T-helper 2 cell treated with Interferon-gamma antibody and Interleukin-4, amounts not matched to agents 5 μg/mL and 100 μg/mL, for 36 hours (primary cell): Measurements from ENCODE around the gene ANO6.

ENCODE experiments used
- DNase-seq: peaks from one replicate; pipeline ENCODE4 v3.0.0; 2021; ENCODE audit warnings: low spot score
- H3K27ac Mint-ChIP-seq: one replicate; pipeline ENCODE4 v1.8.0; 2021; ENCODE audit warnings: mild to moderate bottlenecking, mixed read lengths
- H3K27me3 Mint-ChIP-seq: one replicate; pipeline ENCODE4 v1.8.0; 2021; ENCODE audit warnings: low read depth, mixed read lengths
- H3K36me3 Mint-ChIP-seq: one replicate; pipeline ENCODE4 v1.8.0; 2021; ENCODE audit warnings: low read depth, mixed read lengths
- H3K4me1 Mint-ChIP-seq: one replicate; pipeline ENCODE4 v1.8.0; 2021; ENCODE audit warnings: low read depth, mixed read lengths
- H3K4me3 Mint-ChIP-seq: one replicate; pipeline ENCODE4 v1.8.0; 2022; ENCODE audit warnings: mild to moderate bottlenecking, moderate library complexity, mixed read lengths
- H3K9me3 Mint-ChIP-seq: one replicate; pipeline ENCODE4 v1.8.0; 2021; ENCODE audit warnings: mixed read lengths

The ANO6 gene

DNA sequence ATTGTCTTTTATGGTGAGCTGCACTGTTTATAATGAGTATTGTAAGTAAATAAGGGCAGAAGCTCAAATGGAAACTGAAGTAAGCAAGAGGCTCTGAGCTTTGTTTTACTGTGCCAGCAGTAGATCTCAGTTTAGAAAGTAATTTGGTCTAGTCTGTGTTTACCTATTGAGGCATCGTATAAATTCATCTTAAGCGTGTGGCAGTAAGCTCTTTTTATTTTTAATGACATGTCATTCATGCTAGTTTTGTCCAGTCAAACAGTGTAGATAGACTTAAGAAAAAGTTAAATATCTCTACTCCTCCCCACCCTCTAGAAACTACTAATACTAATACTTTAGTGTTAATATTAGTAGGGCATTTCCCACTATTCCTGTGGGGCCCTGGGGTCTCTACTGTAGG lies 2.0 kb downstream of the ANO6 start:
- Mint-ChIP-seq H3K9me3 (no peaks in the 10 kb centered on the region), H3K4me1 (peaks cover 32% of the 10 kb centered on the region), H3K27me3 (no peaks in the 10 kb centered on the region), H3K36me3 (peaks cover 2% of the 10 kb centered on the region), H3K4me3 (peak overlapping the region; percentile 93), H3K27ac (no peak overlapping the region)
- DNase-seq = no peak

GRCh38 chr12:45219621-45220020 lies 3.7 kb downstream of the ANO6 start:
- Mint-ChIP-seq H3K9me3 (no peaks in the 10 kb centered on the region), H3K4me1 (peaks cover 30% of the 10 kb centered on the region), H3K27me3 (no peaks in the 10 kb centered on the region), H3K27ac (no peak overlapping the region), H3K4me3 (no peak overlapping the region), H3K36me3 (peaks cover 2% of the 10 kb centered on the region)
- DNase-seq = no peak

DNA sequence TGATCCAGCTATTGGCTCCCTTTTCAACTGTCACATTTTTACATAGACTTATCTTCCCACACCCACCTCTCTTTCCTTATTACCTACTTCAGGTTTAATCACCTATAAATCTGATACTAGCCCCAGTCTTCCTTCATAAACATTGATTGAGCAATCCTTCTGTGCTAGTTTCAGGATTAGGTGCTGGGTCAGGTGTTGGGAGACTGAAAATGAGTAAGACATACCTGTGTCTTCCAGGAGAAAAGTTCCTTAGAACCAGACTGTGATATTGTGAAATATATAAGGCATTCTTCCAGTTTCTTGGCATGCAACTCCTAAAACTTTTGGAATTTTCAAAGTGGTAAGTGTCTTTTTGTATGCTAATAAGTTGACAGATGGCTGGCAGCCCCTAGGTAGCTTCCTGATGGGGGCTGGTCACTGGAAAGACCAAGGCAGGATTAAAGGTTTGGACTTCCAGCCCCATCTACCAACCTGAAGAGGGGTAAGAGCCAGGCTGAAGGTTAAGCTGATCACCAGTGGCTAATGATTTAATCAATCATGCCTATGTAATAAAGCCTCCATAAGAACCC lies 4.6 kb downstream of the ANO6 start:
- Mint-ChIP-seq H3K4me1 (peaks cover 26% of the 10 kb centered on the region), H3K27ac (no peak overlapping the region)
- no peak for DNase-seq

DNA sequence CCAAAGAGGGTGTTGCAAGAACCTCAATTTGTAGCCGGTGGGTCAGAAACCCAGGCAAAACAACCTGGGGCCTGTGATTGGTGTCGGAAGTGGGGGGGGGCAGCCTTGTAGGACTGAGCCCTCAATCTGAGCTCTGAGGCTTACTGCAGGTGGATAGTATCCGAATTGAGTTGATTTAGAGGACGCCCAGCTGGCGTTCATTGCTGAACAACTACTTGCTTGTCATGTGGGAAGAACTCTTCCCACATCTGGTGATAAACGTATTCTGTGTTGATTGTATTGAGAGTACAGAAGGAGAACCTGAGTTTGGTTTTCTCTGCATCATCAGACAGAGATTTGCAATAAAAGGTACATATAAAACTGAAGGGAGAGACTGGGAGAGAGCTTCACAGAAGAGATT lies 5.1 kb downstream of the ANO6 start:
- Mint-ChIP-seq H3K4me3 (no peak overlapping the region), H3K9me3 (no peaks in the 10 kb centered on the region), H3K36me3 (peaks cover 2% of the 10 kb centered on the region), H3K4me1 (peaks cover 26% of the 10 kb centered on the region), H3K27ac (no peak overlapping the region), H3K27me3 (no peaks in the 10 kb centered on the region)
- no peak for DNase-seq

More for the DNA sequence above, 4.6 kb downstream of the ANO6 start:
- Mint-ChIP-seq H3K4me3 (no peak overlapping the region), H3K9me3 (no peaks in the 10 kb centered on the region), H3K27me3 (no peaks in the 10 kb centered on the region), H3K36me3 (peaks cover 2% of the 10 kb centered on the region)

DNA sequence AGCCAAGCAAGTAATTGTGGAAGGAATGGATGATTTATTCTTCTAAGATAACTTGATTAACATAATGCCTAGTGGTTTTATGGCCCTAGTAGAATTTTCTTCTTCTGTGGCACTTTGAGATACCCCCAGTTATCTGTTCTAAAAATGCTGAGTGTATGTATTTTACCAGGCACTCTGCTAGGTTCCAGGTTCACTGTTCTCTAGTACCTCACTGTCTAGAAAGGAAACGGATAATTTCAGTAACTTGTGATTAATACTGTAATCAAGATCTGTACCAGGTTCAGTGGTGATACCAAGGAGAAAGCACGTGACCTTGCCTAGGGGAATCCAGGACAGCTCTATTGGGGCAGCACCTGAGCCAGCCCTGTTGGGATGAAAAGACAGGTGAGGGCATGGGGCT lies 8.0 kb downstream of the ANO6 start:
- H3K9me3 Mint-ChIP-seq = no peaks in the 10 kb centered on the region
- no peaks in the 10 kb centered on the region for H3K27me3 Mint-ChIP-seq
- H3K27ac Mint-ChIP-seq = no peak overlapping the region
- H3K36me3 Mint-ChIP-seq = peaks cover 8% of the 10 kb centered on the region
- DNase-seq = no peak
- no peak overlapping the region for H3K4me3 Mint-ChIP-seq
- peaks cover 15% of the 10 kb centered on the region for H3K4me1 Mint-ChIP-seq

DNA sequence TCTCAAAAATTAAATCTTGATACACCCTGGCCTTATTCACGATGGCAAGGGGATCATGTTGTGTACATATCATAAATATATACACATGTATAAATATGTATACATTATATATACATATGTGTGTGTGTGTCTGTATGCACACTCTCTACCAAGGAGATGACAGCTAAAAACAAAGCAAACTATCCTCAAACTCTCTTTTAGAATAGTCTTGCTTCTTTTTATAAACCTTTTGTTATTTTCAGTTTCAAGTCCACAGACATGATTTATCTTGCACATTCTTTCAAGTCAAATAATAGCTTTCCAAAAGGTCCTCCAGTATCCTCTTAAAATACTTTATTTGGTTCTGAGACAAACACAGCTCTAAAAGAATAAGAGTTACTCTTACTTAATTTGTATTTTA lies 8.4 kb downstream of the ANO6 start:
- no peak for DNase-seq
- Mint-ChIP-seq H3K9me3 (no peaks in the 10 kb centered on the region), H3K27ac (no peak overlapping the region), H3K27me3 (no peaks in the 10 kb centered on the region), H3K4me1 (peaks cover 15% of the 10 kb centered on the region), H3K4me3 (no peak overlapping the region), H3K36me3 (peaks cover 8% of the 10 kb centered on the region)

- H3K4me1 Mint-ChIP-seq = peaks cover 12% of the 10 kb centered on the region
- no peak overlapping the region for H3K4me3 Mint-ChIP-seq
- no peak overlapping the region for H3K27ac Mint-ChIP-seq
- H3K36me3 Mint-ChIP-seq = peaks cover 11% of the 10 kb centered on the region
- no peaks in the 10 kb centered on the region for H3K9me3 Mint-ChIP-seq
- no peaks in the 10 kb centered on the region for H3K27me3 Mint-ChIP-seq
- no peak for DNase-seq
Measured at GRCh38 chr12:45226021-45226420, 10.1 kb downstream of the ANO6 start.

- peaks cover 9% of the 10 kb centered on the region for H3K36me3 Mint-ChIP-seq
- H3K4me3 Mint-ChIP-seq = no peak overlapping the region
- H3K27me3 Mint-ChIP-seq = no peaks in the 10 kb centered on the region
Measured at GRCh38 chr12:45227316-45228067, 11.6 kb downstream of the ANO6 start.

DNA sequence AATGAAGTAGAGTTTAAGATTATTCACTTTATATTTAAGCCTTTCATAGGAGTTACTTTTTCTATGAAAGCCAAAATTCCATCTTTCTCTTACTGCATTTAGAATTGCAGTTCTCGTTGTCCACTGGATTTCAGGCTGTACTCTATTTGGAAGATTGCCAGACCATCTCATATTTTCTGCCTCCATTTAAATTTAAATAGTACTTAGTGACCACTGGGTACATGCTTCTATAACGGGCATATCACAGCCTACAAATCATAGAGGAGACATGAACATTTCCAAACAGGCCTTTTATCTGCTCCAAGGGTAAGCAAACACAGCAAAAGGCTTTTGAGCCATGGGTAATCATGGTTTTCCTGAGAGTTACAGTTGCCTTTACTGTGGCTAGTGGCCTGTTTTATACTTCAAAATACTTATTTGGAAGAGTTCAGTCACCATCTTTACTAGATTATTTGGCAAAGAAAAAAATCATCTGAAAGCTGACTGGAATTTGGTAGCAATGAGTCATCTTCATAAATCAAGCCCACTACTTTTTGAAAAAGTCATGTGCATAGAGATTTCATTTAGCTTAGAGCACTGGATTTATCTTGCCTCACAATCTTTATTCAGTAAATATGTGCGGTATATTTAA lies 15.7 kb downstream of the ANO6 start:
- no peak overlapping the region for H3K27ac Mint-ChIP-seq
- no peaks in the 10 kb centered on the region for H3K27me3 Mint-ChIP-seq
- H3K36me3 Mint-ChIP-seq = peaks cover 9% of the 10 kb centered on the region
- H3K9me3 Mint-ChIP-seq = no peaks in the 10 kb centered on the region
- no peak overlapping the region for H3K4me3 Mint-ChIP-seq
- peaks cover 32% of the 10 kb centered on the region for H3K4me1 Mint-ChIP-seq
- no peak for DNase-seq

More at GRCh38 chr12:45227316-45228067, 11.6 kb downstream of the ANO6 start:
- H3K9me3 Mint-ChIP-seq = no peaks in the 10 kb centered on the region
- no peak overlapping the region for H3K27ac Mint-ChIP-seq
- DNase-seq = no peak
- H3K4me1 Mint-ChIP-seq = peaks cover 19% of the 10 kb centered on the region

- no peak overlapping the region for H3K4me3 Mint-ChIP-seq
- H3K36me3 Mint-ChIP-seq = peaks cover 13% of the 10 kb centered on the region
- H3K9me3 Mint-ChIP-seq = no peaks in the 10 kb centered on the region
- no peak for DNase-seq
- peaks cover 32% of the 10 kb centered on the region for H3K4me1 Mint-ChIP-seq
- H3K27ac Mint-ChIP-seq = no peak overlapping the region
- H3K27me3 Mint-ChIP-seq = no peaks in the 10 kb centered on the region
Measured at GRCh38 chr12:45232146-45232755, 16.4 kb downstream of the ANO6 start.

GRCh38 chr12:45232756-45233372 lies 17.0 kb downstream of the ANO6 start:
- H3K9me3 Mint-ChIP-seq = no peaks in the 10 kb centered on the region
- peaks cover 13% of the 10 kb centered on the region for H3K36me3 Mint-ChIP-seq
- H3K4me3 Mint-ChIP-seq = no peak overlapping the region
- DNase-seq = peak; percentile 43
- peaks cover 32% of the 10 kb centered on the region for H3K4me1 Mint-ChIP-seq
- no peak overlapping the region for H3K27ac Mint-ChIP-seq
- H3K27me3 Mint-ChIP-seq = no peaks in the 10 kb centered on the region

DNA sequence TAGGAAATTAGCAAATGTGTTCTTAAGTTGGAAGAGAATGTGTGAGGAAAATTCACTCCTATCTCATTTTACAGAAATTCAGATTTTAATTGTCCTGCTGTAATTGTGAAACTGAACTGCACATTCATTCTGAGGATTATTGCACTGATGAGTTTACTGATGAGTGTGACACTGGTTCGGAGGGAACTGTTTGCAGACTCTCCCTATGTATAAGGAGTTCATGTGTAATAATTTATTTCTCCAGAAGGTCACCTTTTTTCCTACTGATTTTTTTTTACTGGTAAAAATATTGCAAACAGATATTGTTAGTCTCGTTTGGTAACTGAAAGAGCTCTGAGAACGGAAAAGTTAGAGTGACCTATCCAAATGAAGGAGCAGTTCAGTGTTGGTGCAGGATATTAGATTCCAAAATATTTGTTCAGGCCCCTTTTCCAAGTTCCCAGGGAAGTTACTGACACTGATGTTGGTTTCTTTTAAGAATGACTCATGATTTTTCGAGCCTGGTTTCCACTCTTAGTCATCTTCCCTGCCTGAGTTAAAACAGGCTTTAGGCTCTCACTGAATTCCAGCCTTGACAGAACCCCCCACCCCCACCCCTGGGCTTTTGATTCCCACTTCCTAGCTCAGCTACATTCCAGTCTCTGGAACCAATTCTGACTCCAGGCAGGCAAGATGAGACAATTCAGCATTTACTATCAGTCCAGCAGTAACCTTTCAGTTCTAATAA lies 18.4 kb downstream of the ANO6 start:
- Mint-ChIP-seq H3K4me1 (peaks cover 28% of the 10 kb centered on the region), H3K4me3 (no peak overlapping the region), H3K36me3 (peaks cover 10% of the 10 kb centered on the region), H3K9me3 (no peaks in the 10 kb centered on the region), H3K27me3 (no peaks in the 10 kb centered on the region), H3K27ac (no peak overlapping the region)
- no peak for DNase-seq
